ENCODE data around the gene DGKA.
"Not testable (repeated sequence)": the region's sequence is repeated elsewhere in the genome, so short reads cannot be mapped to it uniquely, and the experiment has no call there.

Gene DGKA

GRCh38 chr12:55930771-55931316 lies at the start of gene DGKA:
Gene DGKA, plus strand, starts transcription at chr12:55931162. Its CDS starts 5,342 bp downstream, at chr12:55936504.
- TF ChIP-seq POLR2A (IDR thresholded peaks at IDR 0.05; ENCODE audit: low read depth, low read length), result no peak
- DNase-seq (ENCODE audit: insufficient read length, low spot score), result peak; percentile 46
- FAIRE-seq, result no peak

GRCh38 chr12:55885113-55885512 lies 45.8 kb upstream of the DGKA start:
- DNase-seq (ENCODE audit: insufficient read length, low spot score) (no peak), FAIRE-seq (no peak)
- TF ChIP-seq POLR2A (IDR thresholded peaks at IDR 0.05; ENCODE audit: low read depth, low read length), result no peak

GRCh38 chr12:55891310-55891709 lies 39.7 kb upstream of the DGKA start:
- FAIRE-seq, result no peak
- DNase-seq (ENCODE audit: insufficient read length, low spot score), result no peak
- no peak for TF ChIP-seq POLR2A (IDR thresholded peaks at IDR 0.05; ENCODE audit: low read depth, low read length)

GRCh38 chr12:55893723-55894122 lies 37.2 kb upstream of the DGKA start:
- DNase-seq (ENCODE audit: insufficient read length, low spot score) (no peak), FAIRE-seq (no peak)
- no peak for TF ChIP-seq POLR2A (IDR thresholded peaks at IDR 0.05; ENCODE audit: low read depth, low read length)

- no peak for TF ChIP-seq POLR2A (IDR thresholded peaks at IDR 0.05; ENCODE audit: low read depth, low read length)
- FAIRE-seq (no peak), DNase-seq (ENCODE audit: insufficient read length, low spot score) (no peak)
Observed at GRCh38 chr12:55899082-55899481, 31.9 kb upstream of the DGKA start.

GRCh38 chr12:55901881-55902490 lies 29.0 kb upstream of the DGKA start:
- FAIRE-seq, result no peak
- TF ChIP-seq POLR2A (IDR thresholded peaks at IDR 0.05; ENCODE audit: low read depth, low read length), result no peak
- DNase-seq (ENCODE audit: insufficient read length, low spot score), result no peak

- DNase-seq (ENCODE audit: insufficient read length, low spot score), result peak; percentile 27
- no peak for TF ChIP-seq POLR2A (IDR thresholded peaks at IDR 0.05; ENCODE audit: low read depth, low read length)
- no peak for FAIRE-seq
Observed at GRCh38 chr12:55906056-55906455, 24.9 kb upstream of the DGKA start.

- TF ChIP-seq POLR2A (IDR thresholded peaks at IDR 0.05; ENCODE audit: low read depth, low read length), result no peak
- DNase-seq (ENCODE audit: insufficient read length, low spot score) (no peak), FAIRE-seq (no peak)
Observed at GRCh38 chr12:55908726-55909512, 22.0 kb upstream of the DGKA start.

GRCh38 chr12:55909513-55909884 lies 21.5 kb upstream of the DGKA start:
- FAIRE-seq (no peak), DNase-seq (ENCODE audit: insufficient read length, low spot score) (no peak)
- no peak for TF ChIP-seq POLR2A (IDR thresholded peaks at IDR 0.05; ENCODE audit: low read depth, low read length)

- FAIRE-seq, result no peak
- TF ChIP-seq POLR2A (IDR thresholded peaks at IDR 0.05; ENCODE audit: low read depth, low read length), result no peak
- DNase-seq (ENCODE audit: insufficient read length, low spot score), result no peak
Observed at GRCh38 chr12:55912908-55913307, 18.1 kb upstream of the DGKA start.

- DNase-seq (ENCODE audit: insufficient read length, low spot score) (no peak), FAIRE-seq (no peak)
- TF ChIP-seq POLR2A (IDR thresholded peaks at IDR 0.05; ENCODE audit: low read depth, low read length), result no peak
Observed at GRCh38 chr12:55915482-55915859, 15.5 kb upstream of the DGKA start.

GRCh38 chr12:55919032-55919431 lies 11.9 kb upstream of the DGKA start:
- not testable (repeated sequence) for DNase-seq (ENCODE audit: insufficient read length, low spot score)
- FAIRE-seq, result peak; percentile 85

GRCh38 chr12:55922126-55922525 lies 8.8 kb upstream of the DGKA start:
- no peak for TF ChIP-seq POLR2A (IDR thresholded peaks at IDR 0.05; ENCODE audit: low read depth, low read length)
- no peak for DNase-seq (ENCODE audit: insufficient read length, low spot score)
- no peak for FAIRE-seq

- not testable (repeated sequence) for FAIRE-seq; DNase-seq (ENCODE audit: insufficient read length, low spot score)
Observed at GRCh38 chr12:55923648-55924047, 7.3 kb upstream of the DGKA start.

GRCh38 chr12:55925371-55925770 lies 5.6 kb upstream of the DGKA start:
- FAIRE-seq (no peak), DNase-seq (ENCODE audit: insufficient read length, low spot score) (no peak)
- TF ChIP-seq POLR2A (IDR thresholded peaks at IDR 0.05; ENCODE audit: low read depth, low read length), result no peak
